H4 (cell line): Measurements from ENCODE around the gene CRACR2B. TPM values are rescaled to one million over a fixed set of nuclear protein-coding genes. Genes with fewer than 3 reads are reported as not detected.

Experiments
- DNase-seq: peaks from one replicate; pipeline ENCODE4 v3.0.0-alpha.2; 2015; ENCODE audit warnings: low spot score
- total RNA-seq: library from RNA; depleted of rRNA; stranded (reverse); fragments of >200 nt; shearing (Covaris generic); gene quantifications from 2 replicates; pipeline ENCODE4 v1.2.3, GENCODE V29; 2014; rRNA removed

CRACR2B gene
- total RNA-seq, 1 experiment from 2014 or later, result not detected

GRCh38 chr11:867856-868358 is 40.2 kb downstream of the CRACR2B start:
- no peak for DNase-seq

GRCh38 chr11:868394-868793 is 40.7 kb downstream of the CRACR2B start:
- DNase-seq, result no peak

GRCh38 chr11:868802-869201 is 41.1 kb downstream of the CRACR2B start:
- no peak for DNase-seq

- DNase-seq, result no peak
Measured at GRCh38 chr11:869399-870126, 41.8 kb downstream of the CRACR2B start.

GRCh38 chr11:870127-870413 is 42.4 kb downstream of the CRACR2B start:
- no peak for DNase-seq

GRCh38 chr11:870418-870817 is 42.7 kb downstream of the CRACR2B start:
- DNase-seq, result no peak

GRCh38 chr11:871472-871871 is 43.8 kb downstream of the CRACR2B start:
- DNase-seq, result no peak

- DNase-seq, result no peak
Measured at GRCh38 chr11:872799-873198, 45.1 kb downstream of the CRACR2B start.

- no peak for DNase-seq
Measured at GRCh38 chr11:873706-874105, 46.0 kb downstream of the CRACR2B start.

GRCh38 chr11:875203-875602 is 47.5 kb downstream of the CRACR2B start:
- DNase-seq, result no peak

- DNase-seq, result no peak
Measured at GRCh38 chr11:875769-876301, 48.1 kb downstream of the CRACR2B start.

GRCh38 chr11:876545-876944 is 48.8 kb downstream of the CRACR2B start:
- DNase-seq, result no peak

- no peak for DNase-seq
Measured at GRCh38 chr11:877565-877964, 49.8 kb downstream of the CRACR2B start.

- no peak for DNase-seq
Measured at GRCh38 chr11:880447-880846, 52.7 kb downstream of the CRACR2B start.

Other genes starting within 250 kb of the CRACR2B start
- gene IRF7, start 212.0 kb upstream of the CRACR2B start, total RNA-seq, result 11.7 and 11.9 TPM in 2 replicates
- not detected in 2 replicates for gene CDHR5, start 203.0 kb upstream of the CRACR2B start, total RNA-seq
- gene SCT, start 200.7 kb upstream of the CRACR2B start, total RNA-seq, result not detected in 2 replicates
- gene DRD4, start 190.7 kb upstream of the CRACR2B start, total RNA-seq, result not detected in 2 replicates
- gene DEAF1, start 132.7 kb upstream of the CRACR2B start, total RNA-seq, result 24.9 and 29.9 TPM in 2 replicates
- gene TMEM80, start 132.1 kb upstream of the CRACR2B start, total RNA-seq, result 15.8 and 16.4 TPM in 2 replicates
- gene EPS8L2, start 121.7 kb upstream of the CRACR2B start, total RNA-seq, result 0.12 TPM in 1 of 2 replicates, not detected in the other
- 600 and 603 TPM in 2 replicates for gene TALDO1, start 80.5 kb upstream of the CRACR2B start, total RNA-seq
- 15.5 and 24.8 TPM in 2 replicates for gene GATD1, start 50.4 kb upstream of the CRACR2B start, total RNA-seq
- gene CEND1, start 37.8 kb upstream of the CRACR2B start, total RNA-seq, result not detected in 2 replicates
- gene SLC25A22, start 29.6 kb upstream of the CRACR2B start, total RNA-seq, result 19.6 and 35.8 TPM in 2 replicates
- 2.2 and 4.2 TPM in 2 replicates for gene PIDD1, start 22.7 kb upstream of the CRACR2B start, total RNA-seq
- gene RPLP2, start 18.0 kb upstream of the CRACR2B start, total RNA-seq, result 1,137 and 1,147 TPM in 2 replicates
- gene PNPLA2, start 9.0 kb upstream of the CRACR2B start, total RNA-seq, result 13.4 and 22.8 TPM in 2 replicates
- gene CD151, start 5.0 kb downstream of the CRACR2B start, total RNA-seq, result 825 and 1,008 TPM in 2 replicates
- gene POLR2L, start 14.6 kb downstream of the CRACR2B start, total RNA-seq, result 199 and 210 TPM in 2 replicates
- 117 and 131 TPM in 2 replicates for gene TSPAN4, start 14.9 kb downstream of the CRACR2B start, total RNA-seq
- gene CHID1, start 82.9 kb downstream of the CRACR2B start, total RNA-seq, result 53.1 and 65.1 TPM in 2 replicates
- 25.1 and 25.3 TPM in 2 replicates for gene AP2A2, start 98.0 kb downstream of the CRACR2B start, total RNA-seq
- not detected in 2 replicates for gene MUC6, start 208.8 kb downstream of the CRACR2B start, total RNA-seq
- not detected in 2 replicates for gene MUC2, start 247.0 kb downstream of the CRACR2B start, total RNA-seq